ENCODE data around the gene NAALADL1.

The NAALADL1 gene

DNA sequence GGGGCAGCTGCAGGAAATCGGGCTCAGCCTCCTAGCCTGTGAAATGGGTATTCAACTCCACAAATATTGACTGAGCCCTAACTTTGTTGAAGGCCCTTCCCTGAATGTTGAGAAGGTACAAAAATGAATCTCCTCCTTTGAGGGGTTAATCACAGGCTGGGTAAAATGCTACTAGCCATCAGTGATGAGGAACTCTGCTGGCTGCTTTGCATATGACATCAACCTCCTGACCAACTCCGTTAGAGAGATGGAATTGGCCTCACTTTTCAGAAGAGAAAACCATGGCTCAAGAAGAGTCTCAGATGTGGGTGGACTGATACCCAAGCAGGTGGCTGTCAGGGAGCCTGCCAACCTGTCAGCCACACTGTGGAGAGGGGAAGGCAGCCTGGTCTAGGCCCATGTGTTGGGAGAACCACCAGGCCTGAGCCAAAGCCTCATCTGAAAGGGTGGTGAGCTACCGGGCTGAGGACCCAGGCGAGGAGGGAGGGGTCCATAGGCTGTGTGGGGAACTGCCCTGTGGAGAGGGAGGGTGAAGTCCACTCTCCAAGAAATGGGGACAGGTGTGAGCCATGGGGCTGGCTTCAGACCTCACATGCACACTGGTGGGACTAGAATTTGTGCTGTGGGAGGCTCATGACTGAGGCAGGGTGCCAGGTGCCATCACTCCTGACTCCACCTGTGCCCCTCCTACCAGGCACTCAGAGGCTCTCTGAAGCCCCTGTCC is 13.7 kb upstream of the NAALADL1 start:
- DNase-seq (ENCODE audit: extremely low read depth, low read depth) = no peak
- TF ChIP-seq, protein P1, sequence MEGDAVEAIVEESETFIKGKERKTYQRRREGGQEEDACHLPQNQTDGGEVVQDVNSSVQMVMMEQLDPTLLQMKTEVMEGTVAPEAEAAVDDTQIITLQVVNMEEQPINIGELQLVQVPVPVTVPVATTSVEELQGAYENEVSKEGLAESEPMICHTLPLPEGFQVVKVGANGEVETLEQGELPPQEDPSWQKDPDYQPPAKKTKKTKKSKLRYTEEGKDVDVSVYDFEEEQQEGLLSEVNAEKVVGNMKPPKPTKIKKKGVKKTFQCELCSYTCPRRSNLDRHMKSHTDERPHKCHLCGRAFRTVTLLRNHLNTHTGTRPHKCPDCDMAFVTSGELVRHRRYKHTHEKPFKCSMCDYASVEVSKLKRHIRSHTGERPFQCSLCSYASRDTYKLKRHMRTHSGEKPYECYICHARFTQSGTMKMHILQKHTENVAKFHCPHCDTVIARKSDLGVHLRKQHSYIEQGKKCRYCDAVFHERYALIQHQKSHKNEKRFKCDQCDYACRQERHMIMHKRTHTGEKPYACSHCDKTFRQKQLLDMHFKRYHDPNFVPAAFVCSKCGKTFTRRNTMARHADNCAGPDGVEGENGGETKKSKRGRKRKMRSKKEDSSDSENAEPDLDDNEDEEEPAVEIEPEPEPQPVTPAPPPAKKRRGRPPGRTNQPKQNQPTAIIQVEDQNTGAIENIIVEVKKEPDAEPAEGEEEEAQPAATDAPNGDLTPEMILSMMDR (IDR thresholded peaks at IDR 0.05; ENCODE audit: low read depth, low read length, missing control alignments) = no peak
- H3K4me3 ChIP-seq (replicated peaks; ENCODE audit: low read depth, low read length) = no peak overlapping the region

DNA sequence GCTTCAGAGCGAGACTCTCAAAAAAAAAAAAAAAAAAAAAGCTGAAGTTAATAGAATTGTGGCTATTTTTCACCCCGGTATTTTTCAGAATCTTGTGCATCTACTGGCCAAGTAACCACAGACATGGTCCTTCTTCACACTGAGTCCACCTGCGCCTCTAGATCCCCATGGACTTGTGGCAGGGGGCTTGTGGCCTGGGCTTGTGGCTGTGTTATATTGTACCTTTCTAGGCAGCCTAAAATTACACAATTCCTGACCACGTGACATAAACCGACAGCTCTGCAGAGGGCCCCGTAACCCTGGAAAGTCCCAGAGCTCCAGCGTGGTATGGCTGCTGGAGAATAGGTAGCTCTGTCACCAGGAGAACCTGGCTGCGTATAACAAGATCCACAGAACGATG is 10.9 kb upstream of the NAALADL1 start:
- no peak for DNase-seq (ENCODE audit: extremely low read depth, low read depth)

DNA sequence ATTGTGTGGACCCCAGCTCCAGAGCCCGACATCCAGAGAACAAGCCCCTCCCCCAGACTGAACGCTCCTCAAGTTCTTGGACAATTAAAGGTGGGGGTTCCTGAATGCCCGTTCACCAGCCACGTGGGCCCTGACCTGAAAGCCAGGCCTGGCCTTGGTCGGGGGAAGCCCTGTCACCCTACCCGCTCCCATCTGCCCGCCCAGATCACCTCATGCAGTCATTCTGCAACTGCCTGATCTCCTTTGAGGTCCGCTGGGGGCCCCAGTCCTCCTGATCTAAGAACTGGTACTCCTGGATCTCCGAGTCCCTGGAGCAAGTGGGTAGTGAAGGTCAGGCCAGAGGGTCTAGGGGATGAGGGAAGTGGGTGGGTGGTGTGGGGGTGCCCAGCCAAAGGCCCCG is 9.1 kb upstream of the NAALADL1 start:
- no peak overlapping the region for H3K4me3 ChIP-seq (replicated peaks; ENCODE audit: low read depth, low read length)
- TF ChIP-seq, protein P1 (IDR thresholded peaks at IDR 0.05; ENCODE audit: low read depth, low read length, missing control alignments) = no peak
- DNase-seq (ENCODE audit: extremely low read depth, low read depth) = no peak

More for the DNA sequence above, 10.9 kb upstream of the NAALADL1 start:
- no peak overlapping the region for H3K4me3 ChIP-seq (replicated peaks; ENCODE audit: low read depth, low read length)
- TF ChIP-seq, protein P1 (IDR thresholded peaks at IDR 0.05; ENCODE audit: low read depth, low read length, missing control alignments) = no peak

DNA sequence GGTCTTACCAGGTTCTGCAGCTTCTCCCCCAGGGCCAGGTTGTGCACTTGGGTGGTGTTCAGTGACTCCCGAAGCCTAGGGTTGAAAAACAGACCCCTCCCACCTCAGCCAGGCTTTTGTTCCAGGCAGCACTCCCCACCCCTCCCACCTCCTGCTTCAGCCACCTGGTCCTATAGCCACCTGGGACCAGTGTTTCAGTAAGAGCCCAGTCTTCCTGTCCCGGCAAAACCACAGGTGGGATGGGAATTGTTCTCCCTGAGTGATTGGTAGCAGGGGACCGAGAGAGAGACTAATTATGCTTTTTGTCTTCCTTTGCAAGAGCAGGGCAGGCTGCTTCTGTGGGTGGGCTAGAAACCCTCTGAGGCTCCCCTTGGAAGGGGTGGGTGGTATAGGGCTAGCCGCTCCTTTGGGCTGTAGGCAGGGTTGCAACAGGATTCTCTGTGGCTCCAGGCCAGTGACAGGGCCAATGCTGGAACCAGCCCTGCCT is 8.5 kb upstream of the NAALADL1 start:
- DNase-seq (ENCODE audit: extremely low read depth, low read depth) = no peak
- no peak overlapping the region for H3K4me3 ChIP-seq (replicated peaks; ENCODE audit: low read depth, low read length)
- TF ChIP-seq, protein P1 (IDR thresholded peaks at IDR 0.05; ENCODE audit: low read depth, low read length, missing control alignments) = no peak

DNA sequence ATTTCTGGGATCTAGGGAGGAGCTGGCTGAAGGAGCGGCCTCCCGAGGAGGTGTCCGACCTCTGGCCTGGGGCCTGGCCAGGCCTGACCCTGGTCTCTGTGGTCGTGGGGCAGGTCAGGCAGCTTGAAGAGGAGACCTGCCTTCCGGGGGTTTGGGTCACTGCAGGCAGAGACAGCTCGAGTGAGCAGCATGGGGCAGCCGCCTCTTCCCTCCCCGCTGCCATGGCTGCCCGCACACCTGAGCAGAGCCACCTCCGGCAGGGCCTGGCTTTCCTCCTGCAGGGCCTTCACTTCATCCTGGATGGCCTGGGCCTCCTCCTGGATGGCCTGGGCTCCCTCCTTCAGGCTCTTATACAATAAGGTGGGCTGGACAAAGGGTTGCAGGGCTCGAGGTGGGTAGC is 8.0 kb upstream of the NAALADL1 start:
- TF ChIP-seq, protein P1 (IDR thresholded peaks at IDR 0.05; ENCODE audit: low read depth, low read length, missing control alignments) = no peak
- no peak for DNase-seq (ENCODE audit: extremely low read depth, low read depth)

DNA sequence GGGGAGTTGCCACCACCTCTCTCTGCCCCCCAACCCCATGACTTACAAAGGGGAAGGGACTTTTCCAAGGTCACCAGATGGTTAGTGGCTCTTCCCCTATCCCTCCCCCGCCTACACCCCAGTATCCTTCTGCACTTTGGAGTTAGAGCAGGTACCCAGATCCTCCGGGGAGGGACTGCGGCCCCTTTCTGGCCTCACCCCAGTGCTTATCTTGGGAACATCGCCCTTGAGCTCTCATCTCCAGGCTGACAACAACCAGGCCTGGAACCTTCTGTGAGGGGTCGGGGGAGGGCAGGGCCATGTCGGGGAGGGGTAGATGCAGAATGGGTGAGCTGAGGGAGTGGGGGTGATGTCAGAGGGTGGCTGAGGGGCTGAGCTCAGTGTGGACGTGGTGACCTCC is 7.5 kb upstream of the NAALADL1 start:
- TF ChIP-seq, protein P1 (IDR thresholded peaks at IDR 0.05; ENCODE audit: low read depth, low read length, missing control alignments) = no peak
- no peak overlapping the region for H3K4me3 ChIP-seq (replicated peaks; ENCODE audit: low read depth, low read length)
- DNase-seq (ENCODE audit: extremely low read depth, low read depth) = no peak

More for the DNA sequence above, 8.0 kb upstream of the NAALADL1 start:
- no peak overlapping the region for H3K4me3 ChIP-seq (replicated peaks; ENCODE audit: low read depth, low read length)
